Endodermal cell (in vitro differentiated cells): ENCODE measurements around the gene GALNT7. TPM values are rescaled to one million over a fixed set of nuclear protein-coding genes. Genes with fewer than 3 reads are reported as not detected.
A peak's percentile ranks its signal among the peaks of the same experiment; 100 is the strongest.

Experiments used
- DNase-seq: peaks from one replicate; pipeline ENCODE4 v3.0.0-alpha.2; 2017
- H3K27ac ChIP-seq: 2 replicates; pipeline ENCODE4 v1.5.1; 2013; ENCODE audit warnings: mild to moderate bottlenecking, low read depth, low read length, moderate library complexity
- H3K27me3 ChIP-seq: 2 replicates; pipeline ENCODE4 v1.6.1; 2013; ENCODE audit warnings: mild to moderate bottlenecking, low read length, moderate library complexity; ENCODE audit not compliant: insufficient read depth, control insufficient read depth, poor library complexity, severe bottlenecking
- H3K36me3 ChIP-seq: 2 replicates; pipeline ENCODE4 v1.7.0; 2013; ENCODE audit warnings: mild to moderate bottlenecking, low read length, moderate library complexity; ENCODE audit not compliant: control insufficient read depth, insufficient read depth
- H3K4me1 ChIP-seq: one replicate; pipeline ENCODE4 v1.7.0; 2013; ENCODE audit warnings: low read length; ENCODE audit not compliant: control insufficient read depth, insufficient read depth
- H3K4me3 ChIP-seq: 2 replicates; pipeline ENCODE4 v1.5.1; 2013; ENCODE audit warnings: mild to moderate bottlenecking, low read length, moderate library complexity
- H3K9ac ChIP-seq: 2 replicates; pipeline ENCODE4 v1.6.1; 2013; ENCODE audit warnings: mild to moderate bottlenecking, low read length, moderate library complexity; ENCODE audit not compliant: poor library complexity, severe bottlenecking; ENCODE audit errors: extremely low read depth
- H3K9me3 ChIP-seq: 2 replicates; pipeline ENCODE4 v1.6.1; 2013; ENCODE audit warnings: mild to moderate bottlenecking, low read length, moderate library complexity; ENCODE audit not compliant: control insufficient read depth
- H3K27ac Mint-ChIP-seq: 2 replicates; pipeline ENCODE4 v1.8.0; 2020; ENCODE audit warnings: mixed read lengths
- H3K27me3 Mint-ChIP-seq: 2 replicates; pipeline ENCODE4 v1.8.0; 2021; ENCODE audit warnings: mild to moderate bottlenecking, mixed read lengths; ENCODE audit not compliant: insufficient read depth
- H3K36me3 Mint-ChIP-seq: 2 replicates; pipeline ENCODE4 v1.8.0; 2020; ENCODE audit warnings: low read depth, mixed read lengths
- H3K4me1 Mint-ChIP-seq: 2 replicates; pipeline ENCODE4 v1.8.0; 2020; ENCODE audit warnings: mixed read lengths
- H3K4me3 Mint-ChIP-seq: 2 replicates; pipeline ENCODE4 v1.8.0; 2020; ENCODE audit warnings: mild to moderate bottlenecking, moderate library complexity, mixed read lengths
- H3K9me3 Mint-ChIP-seq: 2 replicates; pipeline ENCODE4 v1.8.0; 2020; ENCODE audit warnings: mild to moderate bottlenecking, mixed read lengths
- CTCF ChIP-seq: fragments of 200-600 bp; sonication (generic); conservative IDR thresholded peaks from 2 replicates; pipeline ENCODE4 v1.5.0; 2021; ENCODE audit warnings: antibody characterized with exemption, mild to moderate bottlenecking
- WGBS, 2 experiments: methylation state at CpG; one replicate each; pipeline versions ENCODE4 v1.1.5 to v1.1.7; 2013; ENCODE audit warnings: missing lambda C conversion rate in 2 of 2, mixed read lengths in 1 of 2; ENCODE audit not compliant: insufficient coverage in 1 of 2, insufficient read length in 1 of 2; 5-methylcytosine and 5-hydroxymethylcytosine counted together
- total RNA-seq, 2 donors: library from RNA; stranded (reverse); fragmentation: NEBNext Ultra II Directional in 1 of 2; extraction: Animal tissue kit (Norgen Biotek cat#: 25700) in 1 of 2; gene quantifications; 2 replicates in 1 of 2; 3 replicates in 1 of 2; pipeline ENCODE4 v1.2.1, GENCODE V29; 2021

Gene GALNT7
- total RNA-seq, 2 donors from 2014 or later: 66.1 to 72.1 TPM

- Mint-ChIP-seq H3K27me3 (peaks cover 1% of the 10 kb centered on the region), H3K4me3 (no peak overlapping the region), H3K27ac (no peak overlapping the region), H3K36me3 (no peaks in the 10 kb centered on the region), H3K4me1 (peaks cover 3% of the 10 kb centered on the region), H3K9me3 (no peaks in the 10 kb centered on the region)
- H3K9me3 ChIP-seq: no peaks in the 10 kb centered on the region
- H3K36me3 ChIP-seq: no peaks in the 10 kb centered on the region
- no peak for DNase-seq
- no peak overlapping the region for H3K4me3 ChIP-seq
- no peak for TF ChIP-seq CTCF
- no peak overlapping the region for H3K9ac ChIP-seq
- H3K27me3 ChIP-seq: no peaks in the 10 kb centered on the region
- H3K27ac ChIP-seq: no peak overlapping the region
- no peaks in the 10 kb centered on the region for H3K4me1 ChIP-seq
Measured at GRCh38 chr4:173367285-173367684, 198.7 kb downstream of the GALNT7 start.

GRCh38 chr4:173367946-173368345 lies 199.3 kb downstream of the GALNT7 start:
- TF ChIP-seq CTCF: no peak
- WGBS, 2 experiments: 85 to 96% methylated on average over 4 of the region's 4 CpGs
- DNase-seq: no peak
- Mint-ChIP-seq H3K27ac (no peak overlapping the region), H3K4me1 (peaks cover 5% of the 10 kb centered on the region), H3K4me3 (no peak overlapping the region), H3K36me3 (no peaks in the 10 kb centered on the region), H3K27me3 (peaks cover 1% of the 10 kb centered on the region), H3K9me3 (no peaks in the 10 kb centered on the region)
- no peak overlapping the region for H3K9ac ChIP-seq
- H3K36me3 ChIP-seq: no peaks in the 10 kb centered on the region
- no peaks in the 10 kb centered on the region for H3K27me3 ChIP-seq
- H3K4me3 ChIP-seq: no peak overlapping the region
- no peak overlapping the region for H3K27ac ChIP-seq
- H3K4me1 ChIP-seq: no peaks in the 10 kb centered on the region
- H3K9me3 ChIP-seq: no peaks in the 10 kb centered on the region

- Mint-ChIP-seq H3K27me3 (no peaks in the 10 kb centered on the region), H3K36me3 (peaks cover 2% of the 10 kb centered on the region), H3K4me3 (peak overlapping the region; percentile 91), H3K9me3 (no peaks in the 10 kb centered on the region), H3K4me1 (peaks cover 5% of the 10 kb centered on the region), H3K27ac (peak overlapping the region; percentile 97)
- Histone ChIP-seq H3K27me3 (no peaks in the 10 kb centered on the region), H3K4me1 (no peaks in the 10 kb centered on the region), H3K27ac (peak overlapping the region; percentile 66), H3K4me3 (peak overlapping the region; percentile 99), H3K36me3 (no peaks in the 10 kb centered on the region), H3K9me3 (no peaks in the 10 kb centered on the region), H3K9ac (peak overlapping the region; percentile 70)
- TF ChIP-seq CTCF: no peak
- 0% methylated on average over 6 to 14 of the region's 14 CpGs for WGBS, 2 experiments
- DNase-seq: no peak
Measured at GRCh38 chr4:173370130-173370476, 201.5 kb downstream of the GALNT7 start.
